Esophagus squamous epithelium (tissue), 4 donors: Measurements from ENCODE around the gene RCL1.

ENCODE experiments used
- CTCF ChIP-seq, 6 experiments: fragments of 450-650 bp in 4 of 6; fragments of 200-600 bp in 2 of 6; sonication (generic) in 2 of 6; IDR thresholded peaks; one replicate each; pipeline ENCODE4 v1.5.1; 2016 to 2019; ENCODE audit warnings: antibody characterized with exemption in 6 of 6, mild to moderate bottlenecking in 4 of 6, moderate library complexity in 4 of 6
- POLR2A ChIP-seq, 4 donors: fragments of 450-650 bp; IDR thresholded peaks; one replicate each; pipeline ENCODE4 v1.6.1; 2017; ENCODE audit warnings: antibody characterized with exemption in 4 of 4, mild to moderate bottlenecking in 4 of 4, moderate library complexity in 3 of 4

- TF ChIP-seq CTCF (IDR thresholded peaks at IDR 0.05) (no peak), POLR2A (IDR thresholded peaks at IDR 0.05) (no peak)
Observed at GRCh38 chr9:4840018-4840417, 47.3 kb downstream of the RCL1 start.
